H1 (cell line): ENCODE data around the gene GRIN2C. TPM values are rescaled to one million over a fixed set of nuclear protein-coding genes. Genes with fewer than 3 reads are reported as not detected.

Experiments
- BRCA1 ChIP-seq: IDR thresholded peaks from 2 replicates; pipeline ENCODE4 v1.6.1; 2012; ENCODE audit warnings: low read depth, low read length, improper control_type of control experiment
- CEBPB ChIP-seq: IDR thresholded peaks from 2 replicates; pipeline ENCODE4 v1.6.1; 2012; ENCODE audit warnings: low read depth, low read length
- EZH2 ChIP-seq: fragments of 200-600 bp; sonication (generic); IDR thresholded peaks from 2 replicates; pipeline ENCODE4 v1.7.1; 2012; ENCODE audit warnings: low read depth, mild to moderate bottlenecking, moderate library complexity, low read length, inconsistent platforms; ENCODE audit not compliant: severe bottlenecking
- polyA plus RNA-seq, 7 experiments: library from polyadenylated mRNA; depleted of rRNA in 3 of 7; stranded (reverse) in 5 of 7; unstranded in 2 of 7; fragments of >200 nt in 5 of 7; fragments of 200-250 nt in 2 of 7; gene quantifications; 1 replicate in 5 of 7; 2 replicates in 1 of 7; 4 replicates in 1 of 7; pipeline versions ENCODE4 v1.2.1 to v1.2.3, GENCODE V29; 2011 to 2013; ENCODE audit warnings: missing spikeins in 2 of 7, mixed read lengths in 2 of 7
- total RNA-seq: library from RNA; stranded (reverse); fragmentation: NEBNext Ultra II Directional; extraction: Animal tissue kit (Norgen Biotek cat#: 25700); gene quantifications from 2 replicates; pipeline ENCODE4 v1.2.1, GENCODE V29; 2021

The GRIN2C gene
- total and polyA plus RNA-seq, 2 of the 8 experiments (the other 6 are each of a cell fraction or from before 2014, with no cell fraction given) = 0.06 to 0.07 TPM

DNA sequence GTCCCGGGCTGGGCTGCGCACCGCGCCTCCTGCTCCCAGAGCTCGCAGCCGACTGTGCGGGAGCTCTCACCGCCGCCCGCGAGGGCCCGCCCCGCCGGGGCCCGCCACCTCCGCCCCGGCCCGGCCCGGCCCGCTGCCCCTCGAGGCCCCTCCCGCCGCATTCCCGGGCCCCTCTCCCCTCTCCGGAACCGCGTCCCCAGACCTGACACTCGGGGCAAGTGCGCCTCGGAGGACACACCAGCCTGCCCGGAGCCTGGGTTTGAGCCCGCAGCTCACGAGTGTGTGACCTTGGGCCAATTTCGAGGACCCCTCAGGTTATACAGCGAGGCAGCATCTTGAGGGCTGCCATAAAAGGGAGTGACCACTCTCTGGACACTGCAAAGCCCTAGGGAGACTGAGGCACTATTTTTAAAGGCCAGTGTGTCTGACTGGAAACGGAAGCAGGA, 2.0 kb upstream of the GRIN2C start (continued):
- peak; percentile 66 for TF ChIP-seq EZH2
- TF ChIP-seq CEBPB = no peak
- TF ChIP-seq BRCA1 = no peak
